HG02623 (cell line): Measurements from ENCODE around the gene DDC.

Experiments
- ATAC-seq: cut with Tn5 transposase; IDR thresholded peaks from one replicate; pipeline ENCODE4 v1.9.1; 2021; ENCODE audit warnings: moderate library complexity; ENCODE audit not compliant: unreplicated experiment

Gene DDC

DNA sequence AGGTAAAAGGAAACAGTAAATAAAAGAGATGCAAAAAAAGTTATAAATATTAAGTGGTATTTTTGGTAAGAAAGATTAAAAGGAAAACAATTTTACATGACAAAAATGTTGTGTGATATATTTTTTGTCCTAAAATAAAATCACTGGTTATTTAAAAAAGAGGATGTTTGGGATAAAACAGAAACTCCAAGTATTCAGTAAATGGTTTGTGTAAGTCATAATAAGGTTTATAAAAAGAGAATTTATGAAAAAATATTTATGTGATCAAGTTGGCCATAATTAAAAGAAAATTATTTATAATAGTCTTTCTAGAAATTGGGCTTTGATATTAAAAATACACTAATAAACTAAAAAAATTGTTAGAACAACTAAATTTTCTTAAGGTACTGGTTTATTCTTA lies 76.8 kb downstream of the DDC start:
- no peak for ATAC-seq

- no peak for ATAC-seq
Measured at GRCh38 chr7:50486512-50486911, 78.7 kb downstream of the DDC start.

GRCh38 chr7:50481867-50482266 lies 83.3 kb downstream of the DDC start:
- ATAC-seq = no peak

DNA sequence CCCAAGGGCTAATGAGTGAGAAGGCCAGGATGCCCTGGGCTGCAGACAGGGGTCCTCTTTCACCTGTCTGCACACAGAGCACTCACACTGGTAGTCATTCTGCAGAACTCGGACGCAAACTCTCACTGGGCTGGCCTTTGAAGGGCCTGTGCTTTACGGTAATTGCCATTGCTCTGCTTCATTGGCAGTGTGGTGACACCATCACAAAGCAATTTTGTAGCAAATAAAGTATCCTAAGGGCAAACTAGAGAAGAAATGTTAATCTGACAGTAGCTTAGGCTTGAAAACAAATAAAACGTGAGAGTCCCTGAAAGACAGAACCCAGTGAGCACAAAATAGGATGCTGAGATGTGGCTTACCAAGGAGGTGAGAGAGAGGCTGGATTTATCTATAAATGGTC lies 84.4 kb downstream of the DDC start:
- ATAC-seq = no peak

GRCh38 chr7:50479743-50480517 lies 85.3 kb downstream of the DDC start:
- ATAC-seq = no peak

DNA sequence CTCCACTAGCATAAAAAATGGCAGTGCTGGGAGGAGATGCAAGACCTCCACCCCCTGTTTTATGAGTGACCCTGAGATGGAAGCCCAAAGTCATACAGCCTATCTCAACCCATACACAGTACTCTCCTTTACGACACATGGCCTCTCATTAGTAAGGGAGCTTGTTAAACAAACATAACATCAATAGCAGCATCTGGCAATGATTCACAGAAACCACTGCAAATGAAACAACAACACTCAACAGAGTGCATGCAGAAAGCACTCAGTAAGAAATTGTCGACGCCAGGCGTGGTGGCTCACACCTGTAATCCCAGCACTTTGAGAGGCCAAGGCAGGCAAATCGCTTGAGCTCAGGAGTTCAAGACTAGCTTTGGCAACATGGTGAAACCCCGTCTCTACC lies 87.6 kb downstream of the DDC start:
- ATAC-seq = no peak

DNA sequence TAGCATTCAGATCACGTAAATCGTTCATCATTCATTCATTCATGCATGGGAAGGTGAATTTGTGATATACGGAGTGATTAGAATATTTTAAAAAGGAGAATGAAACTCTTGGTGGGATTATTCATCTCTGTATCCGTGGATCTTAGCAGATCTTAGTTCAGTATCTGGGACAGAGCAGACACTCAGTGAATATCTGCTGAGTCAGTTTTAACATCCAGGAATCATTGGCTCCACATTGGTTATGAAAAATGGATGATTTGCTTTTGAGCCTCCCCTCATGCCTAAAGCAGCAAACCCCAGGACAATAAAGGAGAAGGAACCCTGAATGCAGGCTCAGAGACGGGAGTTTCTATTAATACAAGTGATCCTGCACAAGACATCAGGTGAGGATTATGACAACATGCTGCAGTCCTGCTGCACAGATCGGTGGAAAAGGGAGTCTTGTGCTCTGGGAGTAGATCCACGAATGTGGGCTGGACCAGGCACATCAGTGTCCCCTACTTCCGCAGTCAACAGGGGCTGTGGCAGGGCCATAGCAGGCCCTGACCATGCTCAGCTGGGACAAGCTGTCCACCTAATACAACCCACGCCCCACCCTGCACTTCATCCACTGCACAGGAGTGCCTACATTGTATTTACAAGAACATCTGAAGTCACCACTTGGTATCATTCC lies 88.1 kb downstream of the DDC start:
- no peak for ATAC-seq

DNA sequence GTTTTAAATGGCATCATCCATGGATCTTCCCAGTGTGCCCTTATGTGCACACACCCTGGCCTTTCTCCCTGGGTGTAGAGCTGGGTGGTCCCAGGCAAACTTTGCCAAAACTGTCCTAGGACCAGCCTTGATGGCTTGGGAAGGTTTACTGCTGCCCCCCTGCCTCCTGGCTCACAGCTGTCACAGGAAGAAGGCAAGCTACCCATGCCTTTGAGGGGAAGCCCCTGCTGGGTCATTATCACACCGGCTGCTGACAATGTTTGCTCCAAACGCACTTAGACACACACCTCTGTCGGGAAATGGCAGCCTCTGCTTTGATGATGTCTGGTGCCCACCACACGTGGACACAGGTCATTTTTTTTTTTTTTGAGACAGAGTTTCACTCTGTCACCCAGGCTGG lies 89.9 kb downstream of the DDC start:
- no peak for ATAC-seq

DNA sequence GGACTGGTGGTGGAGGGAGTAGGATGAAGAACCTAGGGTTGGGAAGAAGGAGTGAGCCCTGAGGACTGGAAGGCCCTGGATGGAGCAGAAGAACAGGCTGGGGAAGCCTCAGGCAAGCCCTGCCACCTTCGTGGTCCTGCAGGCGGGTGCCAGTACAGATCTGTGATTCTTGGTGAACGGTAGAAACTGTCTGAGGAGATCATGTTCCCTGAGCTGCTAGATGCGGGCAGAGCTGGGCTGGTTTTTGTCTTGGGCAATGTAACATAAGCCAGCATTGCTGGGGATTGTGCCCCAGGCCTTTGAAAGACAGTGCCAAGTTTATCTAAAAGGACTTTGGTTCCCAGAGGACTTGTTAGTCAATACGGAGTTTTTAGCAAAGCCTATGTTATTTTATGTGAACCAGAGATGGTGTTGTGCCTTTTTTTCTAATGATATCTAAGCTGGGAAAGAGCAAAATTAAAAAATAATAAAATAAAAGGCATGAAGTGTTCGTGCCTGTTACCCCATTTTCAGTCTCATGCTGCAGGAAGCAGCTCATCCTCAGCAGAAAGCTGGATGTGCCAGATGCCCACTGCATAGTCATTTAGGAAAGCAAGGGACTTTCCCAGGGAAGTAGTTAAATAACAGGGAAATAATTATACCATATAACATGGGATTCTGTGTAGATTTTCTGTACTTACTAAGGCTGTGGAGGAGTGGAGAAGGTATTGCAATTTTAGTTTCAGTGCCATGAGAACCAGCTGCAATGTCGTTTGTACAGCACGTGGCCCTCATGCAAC lies 90.6 kb downstream of the DDC start:
- no peak for ATAC-seq

GRCh38 chr7:50473531-50473930 lies 91.7 kb downstream of the DDC start:
- no peak for ATAC-seq

GRCh38 chr7:50472427-50472826 lies 92.8 kb downstream of the DDC start:
- no peak for ATAC-seq

DNA sequence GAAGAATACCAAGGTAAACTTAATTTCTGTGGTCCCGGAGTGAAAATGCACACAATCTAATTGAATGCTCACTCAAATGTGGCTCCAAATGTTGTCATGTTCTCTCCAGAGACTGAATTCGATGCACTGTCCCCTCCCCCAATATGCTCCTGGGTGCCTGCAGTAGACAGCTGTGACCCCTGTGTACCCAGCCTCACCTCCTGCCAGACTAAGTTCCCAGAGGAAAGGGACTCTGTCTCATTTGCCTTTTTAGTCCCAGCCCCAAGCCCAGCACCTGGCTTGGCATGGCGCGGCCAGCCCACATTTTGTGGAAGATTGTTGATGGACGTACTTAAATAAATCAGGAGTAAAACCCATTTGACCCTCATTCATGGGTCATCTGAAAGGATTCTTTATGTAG lies 93.2 kb downstream of the DDC start:
- no peak for ATAC-seq

GRCh38 chr7:50470250-50471163 lies 94.7 kb downstream of the DDC start:
- no peak for ATAC-seq

GRCh38 chr7:50469181-50469580 lies 96.0 kb downstream of the DDC start:
- ATAC-seq = no peak

DNA sequence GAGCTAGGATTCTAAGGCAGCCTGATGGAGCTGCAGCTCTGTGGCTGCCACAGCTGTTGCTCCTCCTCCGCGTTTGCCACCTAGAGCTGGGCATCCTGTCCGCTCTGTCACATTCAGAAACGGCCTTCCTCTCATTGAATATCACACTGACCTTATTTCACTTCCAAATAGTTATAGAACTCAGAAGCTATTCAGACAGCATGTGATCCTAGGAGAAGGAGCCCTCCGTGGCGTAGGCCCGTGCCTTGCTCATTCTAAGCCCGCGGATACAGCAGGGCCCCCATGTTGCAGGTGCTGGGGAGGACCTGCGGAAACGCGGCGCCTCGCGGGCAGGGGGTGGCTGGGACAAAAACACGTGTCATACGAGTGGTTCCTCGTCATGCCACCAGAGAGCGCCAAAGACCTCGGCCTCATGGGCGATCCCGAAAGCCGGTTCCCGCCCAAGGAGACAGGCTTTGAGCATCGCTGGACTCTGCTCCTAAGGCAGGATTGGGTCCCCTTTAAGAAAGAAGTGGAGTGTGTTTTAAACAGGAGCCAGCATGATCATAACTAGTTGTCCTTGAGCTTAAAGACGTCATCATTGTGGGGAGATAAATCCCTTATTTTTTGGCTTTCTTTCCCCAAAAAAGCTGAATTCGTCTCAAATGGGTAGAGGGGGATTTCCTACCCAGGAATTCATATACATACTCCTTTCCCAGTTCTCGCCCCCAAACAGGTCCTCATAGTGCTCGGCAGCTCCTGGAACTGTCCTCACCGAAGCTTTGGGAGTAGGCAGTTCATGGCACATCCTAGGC lies 97.2 kb downstream of the DDC start:
- ATAC-seq = peak; percentile 90

DNA sequence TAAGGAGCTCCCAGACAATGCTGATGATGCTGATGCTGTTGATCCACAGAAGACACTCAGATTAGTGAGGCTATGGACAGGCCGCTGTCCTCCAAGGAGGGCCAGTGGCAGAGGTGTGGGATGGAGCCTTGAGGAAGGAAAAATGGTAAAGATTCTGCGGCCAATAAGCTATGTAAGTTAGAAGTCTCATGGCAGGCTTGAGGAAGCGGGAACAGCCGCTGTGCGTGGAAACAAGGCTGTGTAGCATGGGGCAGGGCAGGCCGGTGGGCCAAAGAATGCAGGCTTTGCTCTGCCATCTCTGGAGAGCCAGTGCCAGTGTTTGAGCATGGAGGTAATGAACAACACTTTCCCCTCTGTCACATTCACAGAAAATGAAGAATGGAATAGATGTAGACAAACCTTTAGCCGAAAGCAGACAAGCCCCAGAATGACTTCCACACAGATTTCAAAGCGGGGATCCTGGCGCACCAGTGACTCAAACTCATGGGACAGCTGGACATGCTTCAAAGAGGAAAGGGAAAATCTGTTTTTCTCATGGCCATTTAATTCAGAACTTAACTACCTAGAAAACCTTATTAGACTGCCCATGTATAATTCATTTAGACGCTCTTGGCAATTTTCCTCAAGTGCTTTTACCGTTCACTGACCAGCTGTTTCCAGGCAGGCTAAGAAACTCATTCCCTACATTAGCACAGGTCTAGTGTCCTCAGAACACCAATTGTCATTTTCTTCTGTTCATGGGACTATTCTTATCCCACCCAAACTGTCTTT lies 98.2 kb downstream of the DDC start:
- ATAC-seq = no peak

- ATAC-seq = no peak
Measured at GRCh38 chr7:50463035-50463434, 102.2 kb downstream of the DDC start.

- ATAC-seq = no peak
Measured at GRCh38 chr7:50462361-50462760, 102.8 kb downstream of the DDC start.

GRCh38 chr7:50461695-50462094 lies 103.5 kb downstream of the DDC start:
- no peak for ATAC-seq
